NCI-H1105 treated with DMSO at 0.1 percent for 48 hours (cell line): ENCODE measurements around the gene CLSTN3.

ENCODE experiments used
- DNase-seq: peaks from one replicate; lab custom pipeline; 2025; lab: John Stamatoyannopoulos, UW

CLSTN3 gene

GRCh38 chr12:7189398-7190267, 59.5 kb downstream of the CLSTN3 start, which contains the start of gene PEX5:
TSS of gene PEX5 (plus strand) at chr12:7189686. CDS start at chr12:7190378, 692 bp downstream.
- DNase-seq: peak; percentile 91

- DNase-seq: peak; percentile 29
Observed at GRCh38 chr12:7190268-7191055, 60.3 kb downstream of the CLSTN3 start.

GRCh38 chr12:7193674-7194073, 63.5 kb downstream of the CLSTN3 start:
- DNase-seq: no peak

GRCh38 chr12:7197841-7198240, 67.7 kb downstream of the CLSTN3 start:
- DNase-seq: no peak

GRCh38 chr12:7203109-7203508, 72.9 kb downstream of the CLSTN3 start:
- no peak for DNase-seq

- DNase-seq: no peak
Observed at GRCh38 chr12:7205091-7205490, 74.9 kb downstream of the CLSTN3 start.

GRCh38 chr12:7206691-7207090, 76.5 kb downstream of the CLSTN3 start:
- DNase-seq: no peak

- peak; percentile 62 for DNase-seq
Observed at GRCh38 chr12:7207866-7208625, 77.9 kb downstream of the CLSTN3 start.
